ENCODE results near the gene CD47. TPM values are rescaled to one million over a fixed set of nuclear protein-coding genes. Genes with fewer than 3 reads are reported as not detected.
A peak's percentile ranks its signal among the peaks of the same experiment; 100 is the strongest.

Gene CD47
- total and polyA plus RNA-seq, 12 donors = 17.9 to 76.3 (median 47.6) TPM

DNA sequence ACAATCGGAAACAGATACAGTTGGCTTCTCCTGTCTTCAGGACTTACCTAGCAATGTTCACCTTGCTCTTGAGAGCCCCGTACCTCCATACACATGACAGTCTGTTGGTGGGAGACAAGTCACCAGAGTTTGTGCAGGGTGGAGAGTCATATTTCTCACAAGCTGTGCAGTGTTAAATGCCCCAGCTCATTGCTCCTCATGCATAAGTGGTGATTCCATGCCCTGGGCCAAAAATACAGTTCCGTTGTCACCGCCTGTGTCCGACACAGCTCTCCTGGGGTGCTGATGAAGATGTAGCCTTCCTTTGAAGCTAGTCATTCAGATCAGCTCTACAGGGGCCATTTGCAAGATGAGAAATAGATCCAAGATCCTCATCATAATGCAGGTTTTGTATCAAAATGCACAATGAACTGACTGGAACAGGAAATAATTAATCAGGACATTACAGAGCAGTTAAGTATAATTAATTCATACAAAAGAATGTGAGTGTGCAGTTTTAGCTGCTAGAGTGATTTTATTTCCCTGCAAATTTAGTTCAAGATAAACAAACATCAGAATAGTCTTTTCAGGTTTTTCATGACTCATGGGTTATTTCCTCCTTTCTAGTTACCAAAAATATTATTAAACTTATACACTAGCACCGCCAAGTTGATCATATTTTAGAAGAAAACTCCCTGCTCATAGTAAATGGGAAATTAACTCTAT, 66.5 kb downstream of the CD47 start:
- H3K27me3 ChIP-seq = no peaks in the 10 kb centered on the region
- TF ChIP-seq CTCF (IDR thresholded peaks at IDR 0.05) = no peak
- DNase-seq = no peak
- H3K36me3 ChIP-seq = no peaks in the 10 kb centered on the region
- no peaks in the 10 kb centered on the region for H3K9me3 ChIP-seq
- intact Hi-C loops (cut with DNase I) = no loop called here
- ATAC-seq = peak in 1 of 8 donors; percentile 35
- H3K4me1 ChIP-seq = peaks cover 0 to 6% (median 0%) of the 10 kb centered on the region in 9 donors
- 74 to 84% methylated on average over 6 of the region's 6 CpGs for WGBS, 2 donors
- no peak overlapping the region for H3K4me3 ChIP-seq
- H3K27ac ChIP-seq = no peak overlapping the region

DNA sequence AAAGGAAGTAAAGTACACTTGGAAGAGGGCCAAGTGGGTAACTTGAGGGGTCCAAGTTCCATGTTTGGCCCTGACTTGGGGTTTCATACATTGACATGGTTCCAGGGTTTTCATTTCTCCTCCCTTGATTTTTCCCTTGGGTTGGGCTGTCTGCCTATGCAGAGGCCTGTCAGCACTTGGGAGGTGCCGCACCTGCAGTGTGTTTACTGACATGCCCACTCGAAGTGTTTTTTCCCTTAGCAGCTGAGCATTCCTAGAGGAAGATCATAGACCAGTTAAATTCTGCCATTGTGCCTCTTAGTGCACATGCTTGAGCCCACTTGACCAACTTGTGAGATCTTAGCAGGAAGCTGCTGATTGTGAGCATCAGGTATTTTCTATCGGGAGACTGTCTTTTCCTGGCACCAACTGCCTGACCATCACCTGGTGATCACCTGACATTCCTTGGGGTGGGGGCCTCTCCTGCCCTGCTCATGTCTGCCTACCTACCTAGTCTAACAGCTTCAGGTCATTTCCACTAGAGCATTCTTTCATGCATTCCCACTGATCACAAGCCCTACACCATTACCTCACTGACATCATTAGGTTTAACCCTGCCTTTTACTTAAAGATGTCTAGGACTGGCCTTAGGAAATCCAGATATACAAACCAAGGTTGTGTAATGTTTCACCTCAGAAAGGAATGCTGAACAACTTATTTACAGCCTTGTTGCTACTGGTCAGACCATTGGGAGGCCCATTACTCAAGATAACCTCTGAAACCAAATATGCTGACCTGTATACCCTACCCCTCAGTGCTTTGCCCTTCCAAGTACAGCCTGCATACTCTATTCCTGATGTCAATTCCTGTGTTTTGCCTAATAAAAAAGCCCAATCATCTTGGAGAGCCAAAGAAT, 68.3 kb downstream of the CD47 start:
- Histone ChIP-seq H3K27ac (no peak overlapping the region), H3K4me3 (no peak overlapping the region), H3K27me3 (no peaks in the 10 kb centered on the region), H3K36me3 (no peaks in the 10 kb centered on the region), H3K4me1 (peaks cover 0 to 6% (median 0%) of the 10 kb centered on the region in 9 donors), H3K9me3 (no peaks in the 10 kb centered on the region)
- WGBS, 2 donors = 68% methylated on average over 3 of the region's 3 CpGs
- no peak for TF ChIP-seq CTCF (IDR thresholded peaks at IDR 0.05)
- intact Hi-C loops (cut with DNase I) = no loop called here
- ATAC-seq = peak in 2 of 8 donors; percentile 51 to 63
- peak in 1 of 2 donors; percentile 23 for DNase-seq

GRCh38 chr3:108021533-108021932, 69.3 kb downstream of the CD47 start:
- ATAC-seq = no peak
- no peak for DNase-seq
- H3K4me3 ChIP-seq = no peak overlapping the region
- H3K9me3 ChIP-seq = no peaks in the 10 kb centered on the region
- intact Hi-C loops (cut with DNase I) = no loop called here
- no peaks in the 10 kb centered on the region for H3K36me3 ChIP-seq
- H3K27ac ChIP-seq = no peak overlapping the region
- TF ChIP-seq CTCF (IDR thresholded peaks at IDR 0.05) = no peak
- 85 to 93% methylated on average over 2 of the region's 2 CpGs for WGBS, 2 donors
- H3K27me3 ChIP-seq = no peaks in the 10 kb centered on the region
- H3K4me1 ChIP-seq = peaks cover 0 to 6% (median 0%) of the 10 kb centered on the region in 9 donors

DNA sequence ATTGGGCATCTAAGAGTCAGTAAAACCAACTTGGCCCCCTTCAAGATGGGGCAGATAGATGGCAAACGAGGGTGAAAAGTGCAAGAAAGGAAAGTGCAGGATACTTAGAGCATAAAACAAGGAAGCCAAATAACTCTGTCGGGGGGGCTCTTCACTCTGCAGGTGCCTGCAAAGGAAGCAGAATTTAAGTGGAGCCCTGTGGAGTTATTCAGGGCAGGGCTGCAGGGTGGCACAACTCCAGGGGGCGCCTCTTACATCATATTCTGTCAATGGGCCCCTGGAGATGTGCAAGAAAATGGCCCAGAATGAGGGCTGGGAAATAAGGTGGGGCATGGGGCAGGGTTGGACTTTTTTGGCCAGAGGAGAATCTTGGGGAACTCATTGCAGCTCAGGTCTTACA, 69.7 kb downstream of the CD47 start:
- TF ChIP-seq CTCF (IDR thresholded peaks at IDR 0.05) = no peak
- WGBS, 2 donors = 76 to 87% methylated on average over 3 of the region's 3 CpGs
- DNase-seq (no peak), ATAC-seq (no peak)
- H3K27me3 ChIP-seq = no peaks in the 10 kb centered on the region
- no peaks in the 10 kb centered on the region for H3K9me3 ChIP-seq
- peaks cover 0 to 6% (median 0%) of the 10 kb centered on the region in 9 donors for H3K4me1 ChIP-seq
- no peaks in the 10 kb centered on the region for H3K36me3 ChIP-seq
- no peak overlapping the region for H3K27ac ChIP-seq
- no peak overlapping the region for H3K4me3 ChIP-seq
- intact Hi-C loops (cut with DNase I) = no loop called here
